ENCODE measurements around the gene TRH. TPM values are rescaled to one million over a fixed set of nuclear protein-coding genes. Genes with fewer than 3 reads are reported as not detected.

The TRH gene
- total and polyA plus RNA-seq, 2 of the 8 experiments (the other 6 are each of a cell fraction or from before 2014, with no cell fraction given), result not detected

DNA sequence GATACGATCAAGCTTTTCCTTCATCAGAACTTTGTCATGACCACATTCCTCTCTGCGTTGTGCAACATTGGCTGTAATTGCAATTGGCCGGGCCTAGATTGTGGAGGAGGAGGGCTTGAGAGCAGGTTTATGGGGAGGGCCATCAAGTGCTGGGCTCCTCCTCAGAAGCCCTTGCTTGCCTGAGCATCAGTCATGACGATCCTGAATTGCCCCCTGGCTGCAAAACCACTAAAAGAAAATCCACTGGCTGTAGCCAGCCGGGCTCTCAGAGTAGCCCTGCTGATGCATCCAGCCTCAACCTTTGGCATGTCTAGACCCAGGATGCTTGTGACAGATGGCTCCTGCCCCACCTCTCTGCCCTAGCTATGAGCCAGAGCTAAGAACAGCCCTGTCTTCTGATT is 13.4 kb upstream of the TRH start:
- Histone ChIP-seq H3K14ac (ENCODE audit: insufficient read length) (no peak overlapping the region), H3K27me3 (replicated peaks in 1 of 4; ENCODE audit: control insufficient read depth in 3 of 4, extremely low read depth in 1 of 4, insufficient read depth in 3 of 4, low read length in 3 of 4) (peaks cover 0 to 5% (median under 1%) of the 10 kb centered on the region in 4 experiments; a peak in 5 of 7 replicates), H4K20me1 (replicated peaks in 1 of 2; ENCODE audit: control insufficient read depth in 1 of 2, insufficient read depth in 2 of 2, low read length in 2 of 2) (peaks cover 0 to 5% of the 10 kb centered on the region in 2 experiments), H3K18ac (ENCODE audit: extremely low read depth, low read length) (no peak overlapping the region), H2BK5ac (ENCODE audit: low read depth, low read length) (no peak overlapping the region), H2BK15ac (ENCODE audit: low read length) (no peak overlapping the region), H3K4me2 (ENCODE audit: insufficient read depth in 1 of 2, low read depth in 2 of 2, low read length in 2 of 2) (no peak overlapping the region), H3K79me1 (ENCODE audit: low read depth, low read length) (no peaks in the 10 kb centered on the region), H3K9me3 (ENCODE audit: insufficient read depth in 2 of 2, low read depth in 1 of 2, low read length in 1 of 2) (no peaks in the 10 kb centered on the region), H4K5ac (ENCODE audit: insufficient read length, low read depth, low read length) (no peak overlapping the region), H4K91ac (replicated peaks; ENCODE audit: insufficient read length, low read length) (no peak overlapping the region), H3K4ac (replicated peaks; ENCODE audit: insufficient read length, low read depth, low read length) (no peak overlapping the region), H2BK20ac (ENCODE audit: low read length) (no peak overlapping the region), H3K4me1 (replicated peaks in 1 of 4; ENCODE audit: control insufficient read depth in 3 of 4, insufficient read depth in 4 of 4, low read length in 3 of 4) (no peaks in the 10 kb centered on the region), H2AFZ (ENCODE audit: low read length) (no peak overlapping the region), H3K56ac (replicated peaks; ENCODE audit: insufficient read length, low read depth, low read length) (no peak overlapping the region), H3K27ac (ENCODE audit: low read depth, low read length) (no peak overlapping the region), H2AK5ac (ENCODE audit: low read depth, low read length) (no peak overlapping the region), H3K79me2 (ENCODE audit: control insufficient read depth in 1 of 2, insufficient read depth in 2 of 2, low read length in 2 of 2) (no peaks in the 10 kb centered on the region), H3K23me2 (ENCODE audit: low read depth, low read length) (no peaks in the 10 kb centered on the region), H3K4me3 (ENCODE audit: extremely low read depth in 1 of 4, insufficient read depth in 2 of 4, low read depth in 3 of 4, low read length in 4 of 4) (no peak overlapping the region), H4K8ac (ENCODE audit: extremely low read depth, insufficient read depth, low read length) (no peak overlapping the region), H3K9ac (replicated peaks in 1 of 4; ENCODE audit: extremely low read depth in 1 of 4, low read depth in 3 of 4, low read length in 3 of 4) (no peak overlapping the region), H2BK12ac (ENCODE audit: low read depth, low read length) (no peak overlapping the region), H3K23ac (ENCODE audit: insufficient read length) (no peak overlapping the region), H2BK120ac (replicated peaks; ENCODE audit: low read depth, low read length) (no peak overlapping the region), H3K36me3 (ENCODE audit: control insufficient read depth in 2 of 4, insufficient read depth in 4 of 4, low read length in 3 of 4) (no peaks in the 10 kb centered on the region)
- DNase-seq (ENCODE audit: low read depth in 1 of 2, low spot score in 2 of 2) (no peak), FAIRE-seq (no peak)
- ChIA-PET POLR2A (ENCODE audit: partially characterized antibody) (interaction anchor here (0.8 kb wide), 1 partner anchor 23 kb away, joined by 3 read pairs; no protein-coding TSS in a partner anchor), CTCF (ENCODE audit: partially characterized antibody) (interaction anchor here (0.7 to 5.8 kb wide), 7 partner anchors 8 to 147 kb away, joined by 3 to 41 read pairs (median 3); no protein-coding TSS in a partner anchor)
- TF ChIP-seq CTCF (IDR thresholded peaks at IDR 0.05; ENCODE audit: control extremely low read depth in 1 of 3, insufficient read depth in 1 of 3, low read depth in 1 of 3, low read length in 3 of 3), result no peak
- WGBS, 2 experiments (ENCODE audit: extremely low coverage in 1 of 2, insufficient coverage in 1 of 2, insufficient read length in 1 of 2, insufficient replicate concordance in 2 of 2, low coverage in 1 of 2, low lambda C conversion rate in 2 of 2, missing lambda C conversion rate in 1 of 2), result 82% methylated on average over 5 of the region's 5 CpGs; no CpG with 5 or more reads in 1 of the 2 experiments

All from H1 (cell line).